ENCODE measurements around the gene B4GALNT4. TPM values are rescaled to one million over a fixed set of nuclear protein-coding genes. Genes with fewer than 3 reads are reported as not detected.
"Not testable (repeated sequence)": the region's sequence is repeated elsewhere in the genome, so short reads cannot be mapped to it uniquely, and the experiment has no call there.

The B4GALNT4 gene, protein sequence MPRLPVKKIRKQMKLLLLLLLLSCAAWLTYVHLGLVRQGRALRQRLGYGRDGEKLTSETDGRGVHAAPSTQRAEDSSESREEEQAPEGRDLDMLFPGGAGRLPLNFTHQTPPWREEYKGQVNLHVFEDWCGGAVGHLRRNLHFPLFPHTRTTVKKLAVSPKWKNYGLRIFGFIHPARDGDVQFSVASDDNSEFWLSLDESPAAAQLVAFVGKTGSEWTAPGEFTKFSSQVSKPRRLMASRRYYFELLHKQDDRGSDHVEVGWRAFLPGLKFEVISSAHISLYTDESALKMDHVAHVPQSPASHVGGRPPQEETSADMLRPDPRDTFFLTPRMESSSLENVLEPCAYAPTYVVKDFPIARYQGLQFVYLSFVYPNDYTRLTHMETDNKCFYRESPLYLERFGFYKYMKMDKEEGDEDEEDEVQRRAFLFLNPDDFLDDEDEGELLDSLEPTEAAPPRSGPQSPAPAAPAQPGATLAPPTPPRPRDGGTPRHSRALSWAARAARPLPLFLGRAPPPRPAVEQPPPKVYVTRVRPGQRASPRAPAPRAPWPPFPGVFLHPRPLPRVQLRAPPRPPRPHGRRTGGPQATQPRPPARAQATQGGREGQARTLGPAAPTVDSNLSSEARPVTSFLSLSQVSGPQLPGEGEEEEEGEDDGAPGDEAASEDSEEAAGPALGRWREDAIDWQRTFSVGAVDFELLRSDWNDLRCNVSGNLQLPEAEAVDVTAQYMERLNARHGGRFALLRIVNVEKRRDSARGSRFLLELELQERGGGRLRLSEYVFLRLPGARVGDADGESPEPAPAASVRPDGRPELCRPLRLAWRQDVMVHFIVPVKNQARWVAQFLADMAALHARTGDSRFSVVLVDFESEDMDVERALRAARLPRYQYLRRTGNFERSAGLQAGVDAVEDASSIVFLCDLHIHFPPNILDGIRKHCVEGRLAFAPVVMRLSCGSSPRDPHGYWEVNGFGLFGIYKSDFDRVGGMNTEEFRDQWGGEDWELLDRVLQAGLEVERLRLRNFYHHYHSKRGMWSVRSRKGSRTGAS
- total RNA-seq = under 1 TPM in 1 of 2 donors, not detected in 1; 0.50 TPM

DNA sequence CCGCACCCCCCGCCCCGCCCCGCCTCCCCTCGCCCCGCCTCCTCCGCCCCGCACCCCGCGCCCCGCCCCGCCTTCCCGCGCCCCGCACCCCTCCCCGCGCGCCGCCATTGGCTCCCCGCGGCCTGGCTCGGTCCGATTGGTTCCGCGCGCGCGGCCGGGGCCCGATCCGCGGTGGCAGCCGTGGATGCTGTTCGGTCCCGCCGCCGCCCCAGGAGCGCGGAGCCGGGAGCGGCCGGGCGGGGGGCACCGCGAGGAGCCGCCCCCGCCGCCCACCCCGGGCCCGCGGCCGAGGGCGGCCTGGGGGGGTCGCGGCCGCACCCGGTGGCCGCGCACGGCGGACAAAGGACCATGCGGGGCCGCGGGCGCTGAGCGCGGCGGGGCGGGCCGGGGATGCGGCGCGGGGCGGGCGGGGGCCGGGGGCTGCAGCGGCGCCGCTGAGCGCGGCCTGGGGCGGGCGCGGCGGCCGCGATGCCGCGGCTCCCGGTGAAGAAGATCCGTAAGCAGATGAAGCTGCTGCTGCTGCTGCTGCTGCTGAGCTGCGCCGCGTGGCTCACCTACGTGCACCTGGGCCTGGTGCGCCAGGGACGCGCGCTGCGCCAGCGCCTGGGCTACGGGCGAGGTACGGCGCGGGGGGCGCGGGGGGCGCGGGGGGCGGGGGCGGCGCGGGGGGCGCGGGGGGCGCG, at the start of gene B4GALNT4:
Gene B4GALNT4 (plus strand): TSS at position 164 of the 683 bp plus-strand sequence. CDS start 305 bp downstream, at position 469.
- peaks cover 18 to 28% of the 10 kb centered on the region in 2 donors for H3K4me1 Mint-ChIP-seq (ENCODE audit: low read depth in 2 of 2)
- no peaks in the 10 kb centered on the region for H3K9me3 Mint-ChIP-seq
- H3K27ac Mint-ChIP-seq = no peak within 1 kb of the TSS
- no peaks in the 10 kb centered on the region for H3K36me3 Mint-ChIP-seq
- DNase-seq (ENCODE audit: low spot score) = no peak
- ATAC-seq = no peak
- peaks cover 14 to 21% of the 10 kb centered on the region in 2 donors for H3K27me3 Mint-ChIP-seq
- H3K4me3 Mint-ChIP-seq = peak within 1 kb of the TSS; percentile 82

DNA sequence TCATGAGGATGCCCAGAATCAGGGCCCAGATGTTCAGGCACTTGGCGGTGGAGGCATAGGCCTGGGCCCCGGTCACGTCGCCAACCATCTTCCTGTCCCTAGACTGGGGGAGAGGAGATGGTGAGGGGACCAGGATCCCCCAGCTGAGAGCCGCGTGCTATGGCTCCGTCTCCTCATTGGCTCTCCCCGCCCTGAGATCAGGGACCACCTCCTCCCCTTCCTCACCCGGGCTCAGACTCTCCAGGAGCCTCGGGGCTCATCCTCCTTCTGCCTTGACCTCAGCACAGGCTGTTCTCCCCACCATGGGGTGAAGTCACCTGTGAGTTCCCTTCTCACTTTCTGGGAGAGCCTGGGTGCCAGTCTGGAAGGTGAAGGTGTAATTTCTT, 49.4 kb upstream of the B4GALNT4 start:
- Mint-ChIP-seq H3K4me3 (peak overlapping the region; percentile 93), H3K4me1 (ENCODE audit: low read depth in 2 of 2) (peaks cover 30 to 37% of the 10 kb centered on the region in 2 donors), H3K27ac (peak overlapping the region; percentile 83 to 91)
- not testable (repeated sequence) for DNase-seq (ENCODE audit: low spot score); H3K36me3 Mint-ChIP-seq; H3K9me3 Mint-ChIP-seq; H3K27me3 Mint-ChIP-seq
- peak in 1 of 2 donors; percentile 6 for ATAC-seq

DNA sequence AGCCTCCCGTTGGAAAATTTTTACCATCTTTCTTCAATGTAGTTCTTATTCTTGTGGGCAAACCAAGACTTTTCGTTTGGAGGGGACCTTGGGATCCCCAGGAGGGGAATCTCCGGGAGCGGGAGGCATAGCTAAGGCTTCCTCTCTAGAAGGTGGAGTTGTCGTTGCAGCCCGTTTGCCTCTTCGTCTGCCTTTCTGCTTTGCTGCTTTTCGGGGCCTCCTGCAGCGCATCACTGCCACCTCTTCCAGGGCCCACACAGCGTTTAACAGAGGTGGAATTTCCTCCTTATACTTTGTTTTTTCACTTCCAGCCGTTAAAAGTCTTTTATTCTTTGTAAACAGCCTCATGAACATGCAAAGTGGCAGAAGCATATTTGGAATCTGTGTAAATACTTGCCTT, 45.1 kb upstream of the B4GALNT4 start:
- Mint-ChIP-seq H3K9me3 (no peaks in the 10 kb centered on the region), H3K27me3 (no peaks in the 10 kb centered on the region), H3K27ac (peak overlapping the region in 1 of 2 donors; percentile 9), H3K4me1 (ENCODE audit: low read depth in 2 of 2) (peaks cover 26 to 30% of the 10 kb centered on the region in 2 donors), H3K36me3 (no peaks in the 10 kb centered on the region), H3K4me3 (no peak overlapping the region)
- ATAC-seq (no peak), DNase-seq (ENCODE audit: low spot score) (no peak)

DNA sequence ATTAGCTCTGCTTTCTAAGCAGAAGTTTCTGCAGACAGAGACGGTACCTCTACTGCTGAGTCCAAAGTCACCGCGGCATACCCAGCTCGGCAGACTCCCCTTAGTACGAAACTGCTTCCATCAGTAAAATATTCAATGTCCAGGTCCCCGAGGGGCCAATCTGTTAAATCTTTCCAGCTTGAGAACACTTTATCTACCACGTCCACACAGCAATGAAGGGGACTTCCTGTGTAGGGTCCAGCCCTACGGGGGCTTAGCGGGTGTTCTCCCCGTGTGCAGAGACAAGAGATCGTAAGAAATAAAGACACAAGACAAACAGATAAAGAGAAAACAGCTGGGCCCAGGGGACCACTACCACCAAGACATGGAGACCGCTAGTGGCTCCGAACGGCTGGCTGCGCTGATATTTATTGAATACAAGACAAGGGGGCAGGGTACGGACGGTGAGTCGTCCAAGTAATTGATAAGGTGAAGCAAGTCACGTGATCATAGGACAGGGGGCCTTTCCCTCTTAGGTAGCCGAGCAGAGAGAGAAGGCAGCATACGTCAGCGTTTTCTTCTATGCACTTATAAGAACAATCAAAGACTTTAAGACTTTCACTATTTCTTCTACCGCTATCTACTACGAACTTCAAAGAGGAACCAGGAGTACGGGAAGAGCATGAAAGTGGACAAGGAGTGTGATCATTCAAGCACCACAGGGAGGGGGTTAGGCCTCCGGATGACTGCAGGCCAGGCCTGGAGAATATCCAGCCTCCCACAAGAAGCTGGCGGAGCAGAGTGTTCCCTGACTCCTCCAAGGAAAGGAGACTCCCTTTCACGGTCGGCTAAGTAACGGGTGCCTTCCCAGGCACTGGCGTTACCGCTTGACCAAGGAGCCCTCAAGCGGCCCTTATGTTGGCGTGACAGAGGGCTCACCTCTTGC, 44.4 kb upstream of the B4GALNT4 start:
- H3K27me3 Mint-ChIP-seq; H3K4me3 Mint-ChIP-seq; H3K9me3 Mint-ChIP-seq; DNase-seq (ENCODE audit: low spot score); ATAC-seq; H3K36me3 Mint-ChIP-seq: not testable (repeated sequence)
- Mint-ChIP-seq H3K4me1 (ENCODE audit: low read depth in 2 of 2) (peaks cover 29 to 32% of the 10 kb centered on the region in 2 donors), H3K27ac (peak overlapping the region in 1 of 2 donors; percentile 9)

DNA sequence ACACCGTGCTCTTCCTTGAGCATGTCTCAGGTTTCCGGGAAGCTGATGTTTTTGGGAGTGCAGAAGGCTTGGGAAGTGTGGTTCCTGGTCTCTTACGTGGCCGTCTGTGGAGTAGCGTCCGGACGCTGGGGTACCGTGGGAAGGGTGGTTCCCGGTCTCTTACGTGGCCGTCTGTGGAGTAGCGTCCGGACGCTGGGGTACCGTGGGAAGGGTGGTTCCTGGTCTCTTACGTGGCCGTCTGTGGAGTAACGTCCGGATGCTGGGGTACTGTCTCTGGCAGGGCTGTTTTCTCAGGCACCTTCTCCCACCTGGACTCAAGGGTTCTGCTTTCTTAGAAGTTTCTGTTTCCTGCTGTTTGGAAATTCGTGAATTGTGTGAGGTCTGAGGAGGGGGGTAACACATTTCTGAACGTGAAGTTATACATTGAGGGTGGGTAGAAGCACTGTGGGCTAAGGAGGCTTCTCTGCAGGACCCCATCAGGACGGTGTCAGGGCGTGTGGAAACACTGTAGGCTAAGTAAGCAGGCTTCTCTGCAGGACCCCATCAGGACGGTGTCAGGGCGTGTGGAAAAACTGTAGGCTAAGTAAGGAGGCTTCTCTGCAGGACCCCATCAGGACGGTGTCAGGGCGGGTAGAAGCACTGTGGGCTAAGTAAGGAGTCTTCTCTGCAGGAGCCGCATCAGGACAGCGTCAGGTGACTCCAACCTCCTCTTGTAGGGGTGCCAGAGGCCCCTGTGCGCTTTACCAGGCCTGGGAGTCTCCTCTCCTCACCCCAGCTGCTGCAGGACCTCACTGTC, 43.3 kb upstream of the B4GALNT4 start:
- H3K27ac Mint-ChIP-seq = peak overlapping the region; percentile 36 to 63
- peak overlapping the region; percentile 54 for H3K4me3 Mint-ChIP-seq
- H3K36me3 Mint-ChIP-seq = no peaks in the 10 kb centered on the region
- no peaks in the 10 kb centered on the region for H3K9me3 Mint-ChIP-seq
- no peak for ATAC-seq
- no peak for DNase-seq (ENCODE audit: low spot score)
- peaks cover 29 to 31% of the 10 kb centered on the region in 2 donors for H3K4me1 Mint-ChIP-seq (ENCODE audit: low read depth in 2 of 2)
- H3K27me3 Mint-ChIP-seq = no peaks in the 10 kb centered on the region

DNA sequence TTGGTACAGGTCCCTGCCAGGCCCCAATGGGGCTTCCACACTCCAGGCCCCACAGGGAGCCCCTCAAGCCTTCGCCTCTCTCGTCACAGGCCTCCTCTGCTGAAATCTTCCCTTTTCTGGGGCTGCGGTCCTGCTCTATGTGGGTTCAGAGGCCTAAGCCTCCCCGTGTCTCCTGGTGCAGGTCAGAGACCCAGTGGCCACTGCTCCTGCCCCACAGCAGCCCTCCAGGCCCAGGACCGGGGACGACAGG, 42.8 kb upstream of the B4GALNT4 start:
- DNase-seq (ENCODE audit: low spot score) = no peak

DNA sequence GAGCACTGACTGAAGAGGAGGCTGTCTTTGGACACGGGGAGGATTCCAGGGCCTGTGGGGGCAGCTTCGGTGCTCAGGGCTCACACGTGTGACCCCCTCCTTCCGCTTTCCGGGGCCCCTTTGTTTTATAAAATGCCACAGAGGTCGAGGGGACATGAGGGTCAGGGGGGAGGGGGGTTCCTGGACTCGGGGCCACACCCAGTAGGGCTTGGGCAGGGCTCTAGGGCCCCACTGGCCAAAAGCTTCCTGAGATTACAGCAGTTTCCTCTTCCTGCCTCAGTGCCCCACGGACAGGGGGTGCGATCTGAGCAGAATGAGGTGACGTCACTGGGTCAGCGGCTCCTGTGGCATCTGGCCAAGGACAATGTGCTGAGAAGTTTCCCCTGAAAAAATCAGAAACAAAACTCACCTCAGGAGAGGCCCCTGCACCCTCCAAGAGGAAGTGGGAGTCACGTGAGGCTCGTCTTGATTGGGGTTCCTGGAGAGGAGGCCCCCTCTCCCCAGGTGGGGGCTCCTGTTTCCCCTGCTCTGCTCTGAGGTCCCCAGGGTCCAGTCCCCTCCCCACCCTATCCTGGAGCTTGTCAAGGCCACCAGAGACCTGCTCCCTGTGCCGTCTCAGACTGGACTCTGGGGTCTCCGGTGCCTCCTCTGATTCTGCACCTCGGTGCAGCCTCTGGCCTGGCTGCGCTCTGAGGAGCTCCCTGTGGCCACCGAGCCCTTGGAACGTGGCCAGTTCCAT, 42.3 kb upstream of the B4GALNT4 start:
- Mint-ChIP-seq H3K9me3 (no peaks in the 10 kb centered on the region), H3K4me1 (ENCODE audit: low read depth in 2 of 2) (peaks cover 36 to 41% of the 10 kb centered on the region in 2 donors), H3K36me3 (no peaks in the 10 kb centered on the region)

More for the DNA sequence above, 42.8 kb upstream of the B4GALNT4 start:
- peak overlapping the region; percentile 54 for H3K4me3 Mint-ChIP-seq
- H3K36me3 Mint-ChIP-seq = no peaks in the 10 kb centered on the region
- H3K27me3 Mint-ChIP-seq = no peaks in the 10 kb centered on the region
- peak in 1 of 2 donors; percentile 8 for ATAC-seq
- H3K9me3 Mint-ChIP-seq = no peaks in the 10 kb centered on the region
- peaks cover 34 to 37% of the 10 kb centered on the region in 2 donors for H3K4me1 Mint-ChIP-seq (ENCODE audit: low read depth in 2 of 2)
- peak overlapping the region; percentile 36 to 63 for H3K27ac Mint-ChIP-seq

DNA sequence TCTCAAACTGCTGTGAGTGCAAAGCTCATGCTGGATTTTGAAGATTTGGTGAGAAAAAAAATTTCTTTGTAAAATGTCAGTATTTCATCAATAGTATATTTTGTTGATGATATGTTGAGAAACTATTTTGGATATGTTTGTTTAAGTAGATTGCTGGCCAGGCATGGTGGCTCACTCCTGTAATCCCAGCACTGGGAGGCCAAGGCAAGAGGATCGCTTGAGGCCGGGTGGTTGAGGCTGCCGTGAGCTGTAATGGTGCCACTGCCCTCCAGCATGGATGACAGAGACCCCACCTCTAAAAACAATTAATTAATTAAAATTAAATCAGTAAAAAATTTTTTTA, 41.7 kb upstream of the B4GALNT4 start:
- Mint-ChIP-seq H3K27ac (peak overlapping the region; percentile 36 to 63), H3K4me1 (ENCODE audit: low read depth in 2 of 2) (peaks cover 38 to 41% of the 10 kb centered on the region in 2 donors), H3K36me3 (no peaks in the 10 kb centered on the region), H3K4me3 (peak overlapping the region; percentile 10), H3K27me3 (no peaks in the 10 kb centered on the region), H3K9me3 (no peaks in the 10 kb centered on the region)
- DNase-seq (ENCODE audit: low spot score) (no peak), ATAC-seq (no peak)

More for the DNA sequence above, 42.3 kb upstream of the B4GALNT4 start:
- Mint-ChIP-seq H3K27me3 (no peaks in the 10 kb centered on the region), H3K27ac (peak overlapping the region; percentile 36 to 63), H3K4me3 (peak overlapping the region; percentile 54)
- DNase-seq (ENCODE audit: low spot score) (no peak), ATAC-seq (peak; percentile 61 to 75)

DNA sequence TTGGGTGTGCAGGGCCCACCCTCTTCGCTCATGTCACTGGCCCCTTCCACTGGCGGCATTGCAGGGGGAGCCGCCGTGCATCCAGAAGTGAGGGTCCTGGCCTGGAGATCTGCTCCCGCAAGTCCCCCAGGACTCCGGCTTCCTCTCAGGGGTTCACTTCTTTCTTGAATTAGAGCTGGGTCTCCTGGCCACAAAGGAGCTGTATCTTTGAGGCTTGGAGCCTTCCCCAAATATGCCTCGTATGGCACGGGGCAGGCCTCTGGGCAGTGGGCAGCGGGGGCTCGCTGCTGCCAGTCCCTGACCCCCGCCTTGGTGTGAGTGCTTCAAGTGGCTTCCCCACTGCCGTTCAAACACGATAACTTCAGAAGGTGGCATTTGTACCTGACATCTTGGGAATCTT, 41.3 kb upstream of the B4GALNT4 start:
- ATAC-seq (no peak), DNase-seq (ENCODE audit: low spot score) (no peak)
- no peak overlapping the region for H3K4me3 Mint-ChIP-seq
- no peak overlapping the region for H3K27ac Mint-ChIP-seq
- no peaks in the 10 kb centered on the region for H3K27me3 Mint-ChIP-seq
- peaks cover 43 to 44% of the 10 kb centered on the region in 2 donors for H3K4me1 Mint-ChIP-seq (ENCODE audit: low read depth in 2 of 2)
- H3K9me3 Mint-ChIP-seq = no peaks in the 10 kb centered on the region
- H3K36me3 Mint-ChIP-seq = no peaks in the 10 kb centered on the region

DNA sequence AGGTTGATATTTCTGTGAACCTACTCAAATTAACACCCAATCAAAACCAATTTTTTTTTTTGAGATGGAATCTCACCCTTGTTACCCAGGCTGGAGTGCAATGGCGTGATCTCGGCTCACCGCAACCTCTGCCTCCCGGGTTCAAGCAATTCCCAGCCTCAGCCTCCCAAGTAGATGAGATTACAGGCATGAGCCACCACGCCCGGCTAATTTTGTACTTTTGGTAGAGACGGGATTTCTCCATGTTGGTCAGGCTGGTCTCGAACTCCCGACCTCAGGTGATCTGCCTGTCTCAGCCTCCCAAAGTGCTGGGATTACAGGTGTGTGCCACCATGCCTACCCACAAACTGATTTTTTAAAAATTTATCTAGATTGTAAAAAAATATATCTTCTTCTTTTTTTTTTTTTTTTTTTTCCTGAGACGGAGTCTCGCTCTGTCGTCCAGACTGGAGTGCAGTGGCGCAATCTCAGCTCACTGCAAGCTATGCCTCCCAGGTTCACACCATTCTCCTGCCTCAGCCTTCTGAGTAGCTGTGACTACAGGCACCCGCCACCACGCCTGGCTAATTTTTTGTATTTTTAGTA, 40.7 kb upstream of the B4GALNT4 start:
- peak overlapping the region; percentile 41 for H3K4me3 Mint-ChIP-seq
- H3K9me3 Mint-ChIP-seq; H3K36me3 Mint-ChIP-seq; DNase-seq (ENCODE audit: low spot score); ATAC-seq; H3K27me3 Mint-ChIP-seq: not testable (repeated sequence)
- H3K27ac Mint-ChIP-seq = peak overlapping the region; percentile 67 to 68
- H3K4me1 Mint-ChIP-seq (ENCODE audit: low read depth in 2 of 2) = peaks cover 45 to 48% of the 10 kb centered on the region in 2 donors

DNA sequence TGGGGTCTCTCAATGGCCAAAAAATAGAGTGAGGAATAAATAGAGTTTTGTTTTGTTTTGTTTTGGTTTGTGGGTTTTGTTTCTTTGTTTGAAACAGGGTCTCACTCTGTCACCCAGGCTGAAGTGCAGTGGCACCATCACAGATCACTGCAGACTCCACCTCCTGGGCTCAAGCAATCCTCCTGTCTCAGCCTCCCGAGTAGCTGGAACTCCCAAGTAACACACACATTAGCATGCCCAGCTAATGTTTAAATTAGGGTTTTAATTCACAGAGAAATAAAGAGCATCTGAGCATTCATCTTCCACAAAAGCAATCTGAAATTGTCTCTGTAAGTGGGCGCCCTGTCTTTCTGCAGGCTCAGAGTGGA, 39.4 kb upstream of the B4GALNT4 start:
- Mint-ChIP-seq H3K27me3 (no peaks in the 10 kb centered on the region), H3K9me3 (no peaks in the 10 kb centered on the region)

More for the DNA sequence above, 39.4 kb upstream of the B4GALNT4 start:
- no peak for ATAC-seq
- Mint-ChIP-seq H3K4me1 (ENCODE audit: low read depth in 2 of 2) (peaks cover 46 to 48% of the 10 kb centered on the region in 2 donors), H3K36me3 (no peaks in the 10 kb centered on the region), H3K27ac (peak overlapping the region; percentile 67 to 68), H3K4me3 (peak overlapping the region; percentile 41)
- DNase-seq (ENCODE audit: low spot score) = no peak
